Measurements from ENCODE around the gene PACS1. TPM values are rescaled to one million over a fixed set of nuclear protein-coding genes. Genes with fewer than 3 reads are reported as not detected.

The PACS1 gene
- total RNA-seq, 1 donor from 2014 or later = 50.8 TPM

- no peak for TF ChIP-seq CTCF (IDR thresholded peaks at IDR 0.05)
- no peak overlapping the region for H3K4me3 ChIP-seq
- H3K4me1 ChIP-seq = no peaks in the 10 kb centered on the region
- DNase-seq (no peak), ATAC-seq (no peak)
- H3K9me3 ChIP-seq = no peaks in the 10 kb centered on the region
- intact Hi-C loops (cut with DNase I) = no loop called here
- no peaks in the 10 kb centered on the region for H3K36me3 ChIP-seq
- H3K27ac ChIP-seq = no peak overlapping the region
- H3K27me3 ChIP-seq (ENCODE audit: low read depth) = no peaks in the 10 kb centered on the region
These were observed 108.1 kb downstream of the PACS1 start for GRCh38 chr11:66178183-66178582.

GRCh38 chr11:66178871-66179270 lies 108.8 kb downstream of the PACS1 start:
- H3K9me3 ChIP-seq = no peaks in the 10 kb centered on the region
- no peaks in the 10 kb centered on the region for H3K4me1 ChIP-seq
- intact Hi-C loops (cut with DNase I) = no loop called here
- DNase-seq (no peak), ATAC-seq (no peak)
- no peaks in the 10 kb centered on the region for H3K27me3 ChIP-seq (ENCODE audit: low read depth)
- no peak overlapping the region for H3K27ac ChIP-seq
- TF ChIP-seq CTCF (IDR thresholded peaks at IDR 0.05) = no peak
- H3K36me3 ChIP-seq = no peaks in the 10 kb centered on the region
- no peak overlapping the region for H3K4me3 ChIP-seq

GRCh38 chr11:66181632-66182315 lies 111.7 kb downstream of the PACS1 start:
- TF ChIP-seq CTCF (IDR thresholded peaks at IDR 0.05) = no peak
- intact Hi-C loops (cut with DNase I) = no loop called here
- Histone ChIP-seq H3K4me1 (no peaks in the 10 kb centered on the region), H3K36me3 (no peaks in the 10 kb centered on the region), H3K4me3 (no peak overlapping the region), H3K9me3 (no peaks in the 10 kb centered on the region), H3K27ac (no peak overlapping the region), H3K27me3 (ENCODE audit: low read depth) (no peaks in the 10 kb centered on the region)
- DNase-seq = no peak
- no peak for ATAC-seq

- no peak for DNase-seq
- no peaks in the 10 kb centered on the region for H3K9me3 ChIP-seq
- TF ChIP-seq CTCF (IDR thresholded peaks at IDR 0.05) = no peak
- no peaks in the 10 kb centered on the region for H3K4me1 ChIP-seq
- ATAC-seq = no peak
- intact Hi-C loops (cut with DNase I) = no loop called here
- H3K36me3 ChIP-seq = no peaks in the 10 kb centered on the region
- H3K27me3 ChIP-seq (ENCODE audit: low read depth) = no peaks in the 10 kb centered on the region
- no peak overlapping the region for H3K27ac ChIP-seq
- no peak overlapping the region for H3K4me3 ChIP-seq
These were observed 113.5 kb downstream of the PACS1 start for GRCh38 chr11:66183494-66184048.

- no peaks in the 10 kb centered on the region for H3K4me1 ChIP-seq
These were observed 114.7 kb downstream of the PACS1 start for GRCh38 chr11:66184728-66185127.

More at GRCh38 chr11:66184728-66185127, 114.7 kb downstream of the PACS1 start:
- DNase-seq (no peak), ATAC-seq (no peak)
- intact Hi-C loops (cut with DNase I) = no loop called here
- no peak for TF ChIP-seq CTCF (IDR thresholded peaks at IDR 0.05)
- H3K36me3 ChIP-seq = no peaks in the 10 kb centered on the region
- no peak overlapping the region for H3K27ac ChIP-seq
- H3K4me3 ChIP-seq = no peak overlapping the region
- H3K9me3 ChIP-seq = no peaks in the 10 kb centered on the region
- no peaks in the 10 kb centered on the region for H3K27me3 ChIP-seq (ENCODE audit: low read depth)
